OCI-LY3 (cell line): Measurements from ENCODE around the gene TSKU.

Experiments used
- H2AFZ ChIP-seq: fragments of 200-600, 300-600 bp; shearing (Covaris generic); 2 replicates; pipeline ENCODE4 v1.6.0; 2014; ENCODE audit warnings: antibody characterized with exemption, low read depth, low read length
- H3K27ac ChIP-seq: fragments of 200-600, 300-600 bp; sonication (generic); 2 replicates; pipeline ENCODE4 v1.5.1; 2014; ENCODE audit warnings: mild to moderate bottlenecking, low read length, moderate library complexity, mixed read lengths
- H3K27me3 ChIP-seq: fragments of 200-600, 300-600 bp; sonication (generic); 2 replicates; pipeline ENCODE4 v1.6.1; 2014; ENCODE audit warnings: low read depth, low read length, mixed read lengths
- H3K36me3 ChIP-seq: fragments of 200-600, 300-600 bp; sonication (generic); replicated peaks from 2 replicates; pipeline ENCODE3; 2014; ENCODE audit warnings: low read depth, low read length, mixed read lengths
- H3K4me1 ChIP-seq: fragments of 300-600, 200-600 bp; sonication (generic); 2 replicates; pipeline ENCODE4 v1.6.1; 2014; ENCODE audit warnings: low read length, mixed read lengths
- H3K4me2 ChIP-seq: fragments of 200-600, 300-600 bp; sonication (generic); 2 replicates; pipeline ENCODE4 v1.6.1; 2014; ENCODE audit warnings: low read length, mixed read lengths
- H3K4me3 ChIP-seq: fragments of 300-600, 200-600 bp; sonication (generic); 2 replicates; pipeline ENCODE4 v1.5.1; 2014; ENCODE audit warnings: antibody characterized with exemption, mild to moderate bottlenecking, low read length, moderate library complexity
- H3K79me2 ChIP-seq: fragments of 300-600, 200-600 bp; shearing (Covaris generic); 2 replicates; pipeline ENCODE4 v1.6.1; 2014; ENCODE audit warnings: mild to moderate bottlenecking, low read length, mixed read lengths
- H3K9ac ChIP-seq: fragments of 300-600, 200-600 bp; shearing (Covaris generic); 2 replicates; pipeline ENCODE4 v1.6.0; 2014; ENCODE audit warnings: mild to moderate bottlenecking, low read length, moderate library complexity
- H3K9me3 ChIP-seq: fragments of 200-600, 300-600 bp; shearing (Covaris generic); 2 replicates; pipeline ENCODE4 v1.6.1; 2014; ENCODE audit warnings: low read length, mixed read lengths; ENCODE audit not compliant: insufficient read depth
- H4K20me1 ChIP-seq: fragments of 200-600, 300-600 bp; sonication (generic); 2 replicates; pipeline ENCODE4 v1.6.1; 2016; ENCODE audit warnings: low read length, mixed read lengths; ENCODE audit not compliant: insufficient read depth
- CTCF ChIP-seq: fragments of 200-600, 300-600 bp; sonication (generic); IDR thresholded peaks from 2 replicates; pipeline ENCODE4 v1.5.1; 2014; ENCODE audit warnings: antibody characterized with exemption, low read length, low read depth
- EZH2phosphoT487 ChIP-seq: fragments of 200-600 bp; shearing (Covaris generic); IDR thresholded peaks from 2 replicates; pipeline ENCODE4 v1.6.1; 2018; ENCODE audit warnings: antibody characterized with exemption, mixed run types, low read depth

The TSKU gene

DNA sequence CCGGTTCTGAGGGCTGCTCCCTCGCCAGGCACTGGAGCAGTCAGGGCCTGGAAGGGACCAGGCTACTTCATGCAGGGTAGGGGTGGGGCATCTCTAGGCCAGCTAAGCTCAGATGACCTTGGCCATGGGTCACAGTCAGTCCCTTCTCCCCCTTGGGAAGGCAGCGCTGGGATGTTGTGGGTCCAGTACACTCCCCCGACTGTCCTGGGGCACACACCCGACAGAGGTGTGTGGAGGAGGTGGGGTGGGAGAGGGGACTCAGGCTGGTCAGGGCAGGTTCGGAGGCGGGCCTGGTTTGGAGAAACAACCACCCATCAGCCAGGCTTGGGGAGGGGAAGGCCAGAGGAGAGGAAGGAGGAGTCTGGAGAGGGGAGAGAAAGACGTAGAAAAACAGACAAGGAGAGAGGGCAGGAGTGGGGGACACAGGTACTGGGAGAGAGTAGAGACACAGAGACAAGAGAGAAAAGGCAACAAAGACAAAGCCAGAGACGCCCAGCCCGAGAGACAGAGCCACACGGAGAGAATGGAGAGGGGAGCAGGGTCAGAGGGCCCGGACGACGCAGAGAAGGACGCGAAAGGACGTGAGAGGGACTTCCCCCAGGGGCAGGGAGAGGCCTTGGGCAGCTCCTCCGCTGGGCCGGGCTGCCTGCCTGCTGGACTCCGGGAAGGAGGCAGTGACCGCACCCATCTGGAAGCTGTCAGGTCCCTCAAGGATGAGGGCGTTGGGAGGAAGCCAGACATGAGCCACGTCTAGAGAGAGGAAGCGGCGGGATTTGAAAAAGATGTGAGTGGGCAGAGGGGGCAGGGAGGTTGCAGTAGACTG lies 30.6 kb upstream of the TSKU start:
- no peak overlapping the region for H2AFZ ChIP-seq
- no peak overlapping the region for H3K4me3 ChIP-seq
- H3K27me3 ChIP-seq = peaks cover 10% of the 10 kb centered on the region; the same call in 1 of the 2 replicates
- H3K9me3 ChIP-seq = no peaks in the 10 kb centered on the region
- no peaks in the 10 kb centered on the region for H3K36me3 ChIP-seq
- no peaks in the 10 kb centered on the region for H4K20me1 ChIP-seq
- H3K4me1 ChIP-seq = no peaks in the 10 kb centered on the region
- no peak overlapping the region for H3K27ac ChIP-seq
- no peaks in the 10 kb centered on the region for H3K79me2 ChIP-seq
- H3K9ac ChIP-seq = no peak overlapping the region
- TF ChIP-seq CTCF (no peak), EZH2phosphoT487 (no peak)
- H3K4me2 ChIP-seq = no peak overlapping the region

- H4K20me1 ChIP-seq = no peaks in the 10 kb centered on the region
- H3K27me3 ChIP-seq = peaks cover 10% of the 10 kb centered on the region
- no peak overlapping the region for H3K9ac ChIP-seq
- no peaks in the 10 kb centered on the region for H3K79me2 ChIP-seq
- TF ChIP-seq EZH2phosphoT487 (no peak), CTCF (no peak)
- no peak overlapping the region for H3K4me3 ChIP-seq
- H2AFZ ChIP-seq = no peak overlapping the region
- H3K9me3 ChIP-seq = no peaks in the 10 kb centered on the region
- no peak overlapping the region for H3K4me2 ChIP-seq
- no peaks in the 10 kb centered on the region for H3K36me3 ChIP-seq
- no peak overlapping the region for H3K27ac ChIP-seq
- H3K4me1 ChIP-seq = no peaks in the 10 kb centered on the region
Measured at GRCh38 chr11:76753449-76753848, 29.7 kb upstream of the TSKU start.

GRCh38 chr11:76753950-76754349 lies 29.2 kb upstream of the TSKU start:
- H4K20me1 ChIP-seq = no peaks in the 10 kb centered on the region

GRCh38 chr11:76756341-76756741 lies 26.8 kb upstream of the TSKU start:
- H3K27me3 ChIP-seq = peaks cover 10% of the 10 kb centered on the region
- no peak overlapping the region for H3K4me3 ChIP-seq
- H3K79me2 ChIP-seq = no peaks in the 10 kb centered on the region
- H4K20me1 ChIP-seq = no peaks in the 10 kb centered on the region
- TF ChIP-seq EZH2phosphoT487 = no peak
- no peak for TF ChIP-seq CTCF
- H3K36me3 ChIP-seq = no peaks in the 10 kb centered on the region
- H3K4me1 ChIP-seq = no peaks in the 10 kb centered on the region
- no peak overlapping the region for H3K27ac ChIP-seq
- no peak overlapping the region for H3K4me2 ChIP-seq
- no peak overlapping the region for H3K9ac ChIP-seq
- no peaks in the 10 kb centered on the region for H3K9me3 ChIP-seq
- no peak overlapping the region for H2AFZ ChIP-seq

More at GRCh38 chr11:76753950-76754349, 29.2 kb upstream of the TSKU start:
- no peaks in the 10 kb centered on the region for H3K4me1 ChIP-seq
- no peak overlapping the region for H3K4me2 ChIP-seq
- TF ChIP-seq CTCF = no peak
- TF ChIP-seq EZH2phosphoT487 = no peak
- H3K27ac ChIP-seq = no peak overlapping the region
- no peaks in the 10 kb centered on the region for H3K9me3 ChIP-seq
- no peaks in the 10 kb centered on the region for H3K36me3 ChIP-seq
- peaks cover 10% of the 10 kb centered on the region for H3K27me3 ChIP-seq
- no peak overlapping the region for H3K9ac ChIP-seq
- H3K4me3 ChIP-seq = no peak overlapping the region
- no peak overlapping the region for H2AFZ ChIP-seq
- H3K79me2 ChIP-seq = no peaks in the 10 kb centered on the region
